Mesenchymal stem cell (in vitro differentiated cells and primary cell): ENCODE results near the gene TMEM165.
A peak's percentile ranks its signal among the peaks of the same experiment; 100 is the strongest.
"Not testable (repeated sequence)": the region's sequence is repeated elsewhere in the genome, so short reads cannot be mapped to it uniquely, and the experiment has no call there.

Source experiments
- DNase-seq: peaks from one replicate; pipeline ENCODE4 v3.0.0-alpha.2; 2013
- H2AFZ ChIP-seq: one replicate; pipeline ENCODE4 v1.6.1; 2013; ENCODE audit warnings: low read depth, mild to moderate bottlenecking, control low read depth, inconsistent platforms, low read length, moderate library complexity
- H2AK5ac ChIP-seq: 2 replicates; pipeline ENCODE4 v1.6.1; 2013; ENCODE audit warnings: low read length, moderate library complexity, mild to moderate bottlenecking, inconsistent platforms; ENCODE audit not compliant: severe bottlenecking
- H2BK120ac ChIP-seq: one replicate; pipeline ENCODE4 v1.6.1; 2013; ENCODE audit warnings: low read depth, mild to moderate bottlenecking, inconsistent platforms, low read length, moderate library complexity
- H2BK12ac ChIP-seq, 2 experiments: one replicate each; pipeline ENCODE4 v1.6.1; 2013; ENCODE audit warnings: inconsistent platforms in 2 of 2, low read length in 2 of 2, mild to moderate bottlenecking in 2 of 2, moderate library complexity in 2 of 2, control low read depth in 1 of 2
- H2BK15ac ChIP-seq: one replicate; pipeline ENCODE4 v1.6.1; 2013; ENCODE audit warnings: mild to moderate bottlenecking, low read depth, inconsistent platforms; ENCODE audit not compliant: poor library complexity, severe bottlenecking
- H2BK5ac ChIP-seq: 2 replicates; pipeline ENCODE4 v1.6.1; 2013; ENCODE audit warnings: low read depth, mild to moderate bottlenecking, low read length, control low read depth, inconsistent platforms; ENCODE audit not compliant: poor library complexity, severe bottlenecking
- H3K14ac ChIP-seq, 2 experiments: one replicate each; pipeline ENCODE4 v1.6.1; 2013; ENCODE audit warnings: inconsistent platforms in 2 of 2, low read length in 2 of 2, control low read depth in 1 of 2, mild to moderate bottlenecking in 1 of 2, moderate library complexity in 1 of 2
- H3K18ac ChIP-seq, 2 experiments: one replicate each; pipeline ENCODE4 v1.6.1; 2013; ENCODE audit warnings: inconsistent platforms in 2 of 2, low read length in 2 of 2, control low read depth in 1 of 2, low read depth in 1 of 2, mild to moderate bottlenecking in 1 of 2
- H3K23ac ChIP-seq, 2 experiments: one replicate each; pipeline ENCODE4 v1.6.1; 2013; ENCODE audit warnings: inconsistent platforms in 2 of 2, low read length in 2 of 2, mild to moderate bottlenecking in 2 of 2, moderate library complexity in 2 of 2, control low read depth in 1 of 2
- H3K27ac ChIP-seq: 2 replicates; pipeline ENCODE4 v1.5.1; 2013; ENCODE audit warnings: mild to moderate bottlenecking, moderate library complexity, low read length, control low read depth, inconsistent platforms; ENCODE audit not compliant: poor library complexity, severe bottlenecking
- H3K27me3 ChIP-seq, 2 experiments: 2 replicates each; pipeline versions ENCODE4 v1.6.1 to v1.7.0; 2013; ENCODE audit warnings: low read length in 2 of 2, mild to moderate bottlenecking in 2 of 2, moderate library complexity in 2 of 2, control low read depth in 1 of 2, inconsistent platforms in 1 of 2; ENCODE audit not compliant: control insufficient read depth in 1 of 2, insufficient read depth in 1 of 2
- H3K36me3 ChIP-seq, 2 experiments: 2 replicates each; pipeline versions ENCODE4 v1.6.1 to v1.7.0; 2013; ENCODE audit warnings: low read length in 2 of 2, control low read depth in 1 of 2, inconsistent platforms in 1 of 2, low read depth in 1 of 2, mild to moderate bottlenecking in 1 of 2; ENCODE audit not compliant: insufficient read depth in 2 of 2, control insufficient read depth in 1 of 2
- H3K4ac ChIP-seq, 2 experiments: one replicate each; pipeline ENCODE4 v1.6.1; 2013; ENCODE audit warnings: inconsistent platforms in 2 of 2, low read length in 2 of 2, mild to moderate bottlenecking in 2 of 2, moderate library complexity in 2 of 2, control low read depth in 1 of 2, low read depth in 1 of 2
- H3K4me1 ChIP-seq: 2 replicates; pipeline ENCODE4 v1.6.1; 2013; ENCODE audit warnings: low read depth, low read length, control low read depth; ENCODE audit not compliant: control insufficient read depth, insufficient read depth
- H3K4me2 ChIP-seq: 2 replicates; pipeline ENCODE4 v1.6.1; 2013; ENCODE audit warnings: low read length, mild to moderate bottlenecking, inconsistent platforms; ENCODE audit not compliant: poor library complexity, severe bottlenecking
- H3K4me3 ChIP-seq, 2 experiments: 2 replicates each; pipeline versions ENCODE4 v1.5.1 to v1.7.0; 2013; ENCODE audit warnings: low read length in 2 of 2, mild to moderate bottlenecking in 2 of 2, control low read depth in 1 of 2, low read depth in 1 of 2; ENCODE audit not compliant: insufficient read depth in 1 of 2
- H3K79me1 ChIP-seq: replicated peaks from 2 replicates; pipeline ENCODE4 v1.6.1; 2013; ENCODE audit warnings: mild to moderate bottlenecking, control low read depth, low read length, inconsistent platforms; ENCODE audit not compliant: poor library complexity, severe bottlenecking
- H3K9ac ChIP-seq: 2 replicates; pipeline ENCODE4 v1.7.0; 2013; ENCODE audit warnings: mild to moderate bottlenecking, low read length, moderate library complexity
- H3K9me3 ChIP-seq: 2 replicates; pipeline ENCODE4 v1.7.0; 2013; ENCODE audit warnings: mild to moderate bottlenecking, low read length; ENCODE audit not compliant: control insufficient read depth
- H4K8ac ChIP-seq: one replicate; pipeline ENCODE4 v1.6.1; 2013; ENCODE audit warnings: inconsistent platforms, mild to moderate bottlenecking, low read length, moderate library complexity
- H4K91ac ChIP-seq: one replicate; pipeline ENCODE4 v1.6.1; 2013; ENCODE audit warnings: mild to moderate bottlenecking, low read length, inconsistent platforms
- WGBS: methylation state at CpG from one replicate; pipeline ENCODE4 v1.1.7; 2013; ENCODE audit warnings: mixed read lengths; 5-methylcytosine and 5-hydroxymethylcytosine counted together

The TMEM165 gene

GRCh38 chr4:55347610-55348228, 48.0 kb upstream of the TMEM165 start:
- Histone ChIP-seq H3K9me3 (no peaks in the 10 kb centered on the region), H4K91ac (no peak overlapping the region), H3K4me3 (peak overlapping the region in 1 of 2 experiments; percentile 86), H2AFZ (no peak overlapping the region), H2AK5ac (no peak overlapping the region), H3K79me1 (peaks cover 7% of the 10 kb centered on the region), H2BK12ac (no peak overlapping the region), H3K36me3 (no peaks in the 10 kb centered on the region), H3K18ac (no peak overlapping the region), H3K27ac (no peak overlapping the region), H3K4ac (no peak overlapping the region), H3K27me3 (no peaks in the 10 kb centered on the region), H3K14ac (no peak overlapping the region), H3K23ac (no peak overlapping the region), H3K9ac (peak overlapping the region; percentile 92), H3K4me1 (peaks cover 8% of the 10 kb centered on the region), H2BK15ac (no peak overlapping the region), H3K4me2 (no peak overlapping the region), H2BK120ac (no peak overlapping the region), H4K8ac (no peak overlapping the region), H2BK5ac (no peak overlapping the region)
- no peak for DNase-seq
- whole genome bisulfite sequencing, result 80% methylated on average over 3 of the region's 3 CpGs

DNA sequence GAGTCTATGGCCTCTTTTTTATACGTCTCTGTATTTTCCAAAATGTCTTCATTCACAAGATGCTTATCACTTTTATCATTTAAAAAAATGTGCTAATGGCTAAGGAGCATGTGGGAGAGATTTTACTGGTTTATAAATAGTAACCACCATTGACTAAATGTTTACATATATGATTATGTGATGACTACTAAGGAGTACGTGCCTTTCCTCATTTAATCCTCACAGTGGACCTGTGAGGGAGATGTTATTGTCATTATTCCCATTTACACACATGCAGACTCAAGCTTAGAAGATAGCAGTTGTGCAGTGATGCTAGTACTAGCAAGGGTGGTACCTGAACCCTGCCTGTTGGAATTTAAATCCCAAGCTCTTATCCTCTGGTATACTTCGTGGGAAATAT, 47.3 kb upstream of the TMEM165 start:
- Histone ChIP-seq H2BK120ac (no peak overlapping the region), H3K9ac (no peak overlapping the region)

DNA sequence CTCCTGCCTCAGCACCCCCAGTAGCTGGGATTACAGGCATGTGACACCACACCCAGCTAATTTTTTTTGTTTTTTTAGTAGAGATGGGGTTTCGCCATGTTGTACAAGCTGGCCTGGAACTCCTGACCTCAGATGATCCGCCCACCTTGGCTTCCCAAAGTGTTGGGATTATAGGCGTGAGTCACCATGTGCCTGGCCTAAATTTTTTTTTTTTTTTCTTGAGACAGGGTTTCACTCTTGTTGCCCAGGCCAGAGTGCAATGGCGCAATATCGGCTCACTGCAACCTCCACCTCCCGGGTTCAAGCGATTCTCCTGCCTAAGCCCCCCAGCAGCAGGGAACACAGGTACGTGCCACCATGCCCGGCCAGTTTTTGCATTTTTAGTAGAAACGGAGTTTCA, 44.9 kb upstream of the TMEM165 start:
- H2AK5ac ChIP-seq, H3K9me3 ChIP-seq, H3K4me2 ChIP-seq, H3K23ac ChIP-seq, H4K91ac ChIP-seq, H2BK5ac ChIP-seq, H3K27ac ChIP-seq, H2AFZ ChIP-seq, H4K8ac ChIP-seq, H3K4me1 ChIP-seq, DNase-seq, H2BK12ac ChIP-seq, H3K14ac ChIP-seq, H3K27me3 ChIP-seq, H2BK15ac ChIP-seq, H3K36me3 ChIP-seq, H3K4ac ChIP-seq, H3K9ac ChIP-seq, H3K18ac ChIP-seq, H3K4me3 ChIP-seq, H2BK120ac ChIP-seq: not testable (repeated sequence)
- peaks cover 11% of the 10 kb centered on the region for H3K79me1 ChIP-seq
- WGBS, result 95% methylated on average over 10 of the region's 10 CpGs

More for the DNA sequence above, 47.3 kb upstream of the TMEM165 start:
- Histone ChIP-seq H2AK5ac (no peak overlapping the region), H3K27me3 (no peaks in the 10 kb centered on the region), H4K91ac (no peak overlapping the region), H2BK12ac (no peak overlapping the region), H3K36me3 (no peaks in the 10 kb centered on the region), H3K4me3 (no peak overlapping the region), H3K79me1 (peaks cover 7% of the 10 kb centered on the region), H3K4me1 (peaks cover 8% of the 10 kb centered on the region), H2BK15ac (no peak overlapping the region), H3K18ac (no peak overlapping the region), H2BK5ac (no peak overlapping the region), H3K9me3 (no peaks in the 10 kb centered on the region), H3K23ac (no peak overlapping the region), H4K8ac (no peak overlapping the region), H3K4ac (no peak overlapping the region), H3K14ac (no peak overlapping the region), H2AFZ (no peak overlapping the region), H3K27ac (no peak overlapping the region), H3K4me2 (no peak overlapping the region)
- 100% methylated on average over 1 of the region's 3 CpGs for WGBS
- DNase-seq, result peak; percentile 66

DNA sequence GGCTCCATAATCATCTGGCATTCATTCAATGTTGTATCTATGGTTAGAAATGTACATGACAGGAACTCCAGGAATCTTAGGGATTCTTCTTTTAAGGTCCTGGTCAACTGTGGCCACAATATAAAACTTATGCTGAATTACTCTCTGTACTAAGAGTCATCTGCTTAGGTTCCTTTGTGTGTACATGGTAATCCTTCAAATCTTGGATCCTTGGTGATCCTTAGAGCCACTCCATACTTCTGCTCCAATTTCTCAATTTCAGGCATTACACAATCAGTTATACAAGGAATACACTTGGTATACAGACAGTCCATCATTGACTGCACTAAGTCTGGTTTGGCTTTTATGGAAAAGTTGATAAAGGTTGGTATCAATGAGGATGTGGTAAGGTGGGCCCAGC, 43.9 kb upstream of the TMEM165 start:
- H3K14ac ChIP-seq, result no peak overlapping the region
- H2BK15ac ChIP-seq, result no peak overlapping the region
- no peak for DNase-seq
- H4K8ac ChIP-seq, result no peak overlapping the region
- no peak overlapping the region for H2AFZ ChIP-seq
- no peak overlapping the region for H2AK5ac ChIP-seq
- no peak overlapping the region for H3K18ac ChIP-seq
- H3K9me3 ChIP-seq, result no peaks in the 10 kb centered on the region
- H3K79me1 ChIP-seq, result peaks cover 11% of the 10 kb centered on the region
- H4K91ac ChIP-seq, result no peak overlapping the region
- H3K4me2 ChIP-seq, result no peak overlapping the region
- no peaks in the 10 kb centered on the region for H3K27me3 ChIP-seq
- H3K4me3 ChIP-seq, result no peak overlapping the region
- no peak overlapping the region for H3K23ac ChIP-seq
- H3K9ac ChIP-seq, result no peak overlapping the region
- peaks cover 9% of the 10 kb centered on the region for H3K4me1 ChIP-seq
- no peak overlapping the region for H3K4ac ChIP-seq
- no peak overlapping the region for H2BK5ac ChIP-seq
- no peak overlapping the region for H3K27ac ChIP-seq
- H2BK12ac ChIP-seq, result no peak overlapping the region
- peaks cover 0 to 4% of the 10 kb centered on the region in 2 experiments for H3K36me3 ChIP-seq
- no peak overlapping the region for H2BK120ac ChIP-seq
